Activated naive CD8-positive, alpha-beta T cell treated with anti-CD3 and anti-CD28 coated beads, Interleukin-2, amount 50 U/mL, for 16 hours (primary cell): ENCODE results near the gene PRR5.
"Not testable (repeated sequence)": the region's sequence is repeated elsewhere in the genome, so short reads cannot be mapped to it uniquely, and the experiment has no call there.

Experiments
- DNase-seq: peaks from one replicate; pipeline ENCODE4 v3.0.0-alpha.2; 2020; ENCODE audit warnings: low read depth, low spot score

The PRR5 gene

GRCh38 chr22:44734801-44735517 is 33.0 kb downstream of the PRR5 start:
- DNase-seq = no peak

- peak; percentile 68 for DNase-seq
Observed at GRCh38 chr22:44735518-44736428, 33.8 kb downstream of the PRR5 start.

- DNase-seq = no peak
Observed at GRCh38 chr22:44736581-44737405, 34.8 kb downstream of the PRR5 start.

GRCh38 chr22:44737406-44738346 is 35.7 kb downstream of the PRR5 start:
- DNase-seq = no peak

- DNase-seq = no peak
Observed at GRCh38 chr22:44738347-44738715, 36.3 kb downstream of the PRR5 start.

- no peak for DNase-seq
Observed at GRCh38 chr22:44739024-44739423, 37.0 kb downstream of the PRR5 start.

- not testable (repeated sequence) for DNase-seq
Observed at GRCh38 chr22:44739666-44740065, 37.7 kb downstream of the PRR5 start.

GRCh38 chr22:44740307-44740706 is 38.3 kb downstream of the PRR5 start:
- DNase-seq = no peak

GRCh38 chr22:44741929-44742328 is 39.9 kb downstream of the PRR5 start:
- DNase-seq = no peak

GRCh38 chr22:44743247-44743646 is 41.2 kb downstream of the PRR5 start:
- DNase-seq = no peak

GRCh38 chr22:44743804-44744211 is 41.8 kb downstream of the PRR5 start:
- no peak for DNase-seq

GRCh38 chr22:44745853-44746789 is 44.1 kb downstream of the PRR5 start:
- DNase-seq = no peak

GRCh38 chr22:44747784-44748127 is 45.8 kb downstream of the PRR5 start:
- not testable (repeated sequence) for DNase-seq

- no peak for DNase-seq
Observed at GRCh38 chr22:44748524-44748923, 46.5 kb downstream of the PRR5 start.

- no peak for DNase-seq
Observed at GRCh38 chr22:44750481-44750880, 48.5 kb downstream of the PRR5 start.

- DNase-seq = no peak
Observed at GRCh38 chr22:44752285-44753188, 50.5 kb downstream of the PRR5 start, which contains the start of gene ARHGAP8. Gene ARHGAP8, plus strand, starts transcription at chr22:44752575. Its CDS starts 33,953 bp downstream, at chr22:44786528.

- no peak for DNase-seq
Observed at GRCh38 chr22:44753189-44754042, 51.4 kb downstream of the PRR5 start.

GRCh38 chr22:44754998-44755397 is 53.0 kb downstream of the PRR5 start:
- no peak for DNase-seq
